ENCODE results near the gene ELL. TPM values are rescaled to one million over a fixed set of nuclear protein-coding genes. Genes with fewer than 3 reads are reported as not detected.

The ELL gene
- total and polyA plus RNA-seq, 10 donors = 4.5 to 44.8 (median 29.2) TPM

DNA sequence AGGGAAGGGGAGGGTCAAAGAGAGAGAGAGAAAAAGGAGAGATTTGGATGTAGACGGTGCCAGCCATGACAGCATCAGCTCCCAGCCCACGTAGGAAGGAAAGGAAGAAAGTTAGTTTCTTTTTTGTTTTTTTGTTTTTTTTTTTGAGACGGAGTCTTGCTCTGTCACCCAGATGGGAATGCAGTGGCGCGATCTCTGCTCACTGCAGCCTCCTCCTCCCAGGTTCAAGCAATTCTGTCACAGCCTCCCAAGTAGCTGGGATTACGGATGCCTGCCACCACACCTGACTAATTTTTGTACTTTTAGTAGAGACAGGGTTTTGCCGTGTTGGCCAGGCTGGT is 27.6 kb downstream of the ELL start:
- no peaks in the 10 kb centered on the region for H3K9me3 ChIP-seq
- H3K27me3 ChIP-seq (replicated peaks in 1 of 7) = no peaks in the 10 kb centered on the region
- no peak overlapping the region for H3K4me3 ChIP-seq
- 51 to 60% (median 54%) methylated on average over 7 of the region's 7 CpGs for WGBS, 5 donors
- H3K4me1 ChIP-seq = peaks cover 49 to 100% (median 89%) of the 10 kb centered on the region in 6 donors
- DNase-seq = no peak
- H3K36me3 ChIP-seq = peaks cover 0 to 4% (median 0%) of the 10 kb centered on the region in 6 donors
- intact Hi-C loops (cut with DNase I; ENCODE audit: low total_unique reads) = no loop called here
- TF ChIP-seq POLR2A (IDR thresholded peaks at IDR 0.05) (no peak), POLR2AphosphoS5 (IDR thresholded peaks at IDR 0.05) (no peak)
- TF ChIP-seq, protein P1, sequence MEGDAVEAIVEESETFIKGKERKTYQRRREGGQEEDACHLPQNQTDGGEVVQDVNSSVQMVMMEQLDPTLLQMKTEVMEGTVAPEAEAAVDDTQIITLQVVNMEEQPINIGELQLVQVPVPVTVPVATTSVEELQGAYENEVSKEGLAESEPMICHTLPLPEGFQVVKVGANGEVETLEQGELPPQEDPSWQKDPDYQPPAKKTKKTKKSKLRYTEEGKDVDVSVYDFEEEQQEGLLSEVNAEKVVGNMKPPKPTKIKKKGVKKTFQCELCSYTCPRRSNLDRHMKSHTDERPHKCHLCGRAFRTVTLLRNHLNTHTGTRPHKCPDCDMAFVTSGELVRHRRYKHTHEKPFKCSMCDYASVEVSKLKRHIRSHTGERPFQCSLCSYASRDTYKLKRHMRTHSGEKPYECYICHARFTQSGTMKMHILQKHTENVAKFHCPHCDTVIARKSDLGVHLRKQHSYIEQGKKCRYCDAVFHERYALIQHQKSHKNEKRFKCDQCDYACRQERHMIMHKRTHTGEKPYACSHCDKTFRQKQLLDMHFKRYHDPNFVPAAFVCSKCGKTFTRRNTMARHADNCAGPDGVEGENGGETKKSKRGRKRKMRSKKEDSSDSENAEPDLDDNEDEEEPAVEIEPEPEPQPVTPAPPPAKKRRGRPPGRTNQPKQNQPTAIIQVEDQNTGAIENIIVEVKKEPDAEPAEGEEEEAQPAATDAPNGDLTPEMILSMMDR (IDR thresholded peaks at IDR 0.05 in 8 of 11, conservative IDR thresholded peaks at IDR 0.05 in 3 of 11) = no peak
- peak overlapping the region in 7 of 8 donors; percentile 2 to 89 (median 78) for H3K27ac ChIP-seq

DNA sequence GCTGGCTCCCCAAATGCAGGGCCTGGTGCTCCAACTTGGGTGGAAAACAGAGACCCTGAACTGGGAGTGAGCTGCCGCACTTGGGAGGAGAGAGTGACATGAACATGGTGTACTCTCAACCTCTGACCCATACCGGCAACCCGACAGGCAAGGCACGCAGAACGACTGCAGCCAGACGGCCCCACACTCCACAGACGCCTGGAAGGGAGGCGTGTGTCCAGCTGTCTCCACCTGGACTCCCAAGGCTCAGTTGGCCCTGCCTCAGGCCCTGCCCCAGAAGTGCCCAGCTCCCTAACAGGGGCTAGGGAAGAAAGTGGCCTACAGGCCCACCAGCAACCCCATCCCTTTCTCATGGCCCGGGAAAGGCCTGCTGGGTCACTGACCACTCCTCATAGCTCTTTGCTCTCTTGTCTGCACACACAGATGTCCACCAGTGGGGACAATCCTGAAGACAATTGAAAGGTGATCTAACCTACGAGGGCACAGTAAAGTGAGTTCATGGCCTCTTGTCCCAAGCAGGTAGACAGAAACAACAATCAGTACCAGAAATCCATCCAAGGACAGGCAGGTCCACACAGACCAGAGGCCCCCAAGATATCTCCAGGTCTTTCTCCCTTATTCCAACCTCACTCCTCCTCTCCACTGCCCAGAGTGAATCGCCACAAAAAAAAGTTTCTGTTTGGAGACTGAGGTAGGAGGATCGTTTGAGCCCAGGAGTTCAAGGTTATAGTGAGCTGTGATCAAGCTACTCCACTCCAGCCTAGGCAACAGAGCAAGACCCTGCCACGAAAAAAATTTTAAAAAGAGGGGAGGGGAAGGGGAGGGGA is 28.2 kb downstream of the ELL start:
- DNase-seq = peak; percentile 61
- H3K27me3 ChIP-seq (replicated peaks in 1 of 7) = no peaks in the 10 kb centered on the region
- peaks cover 49 to 100% (median 89%) of the 10 kb centered on the region in 6 donors for H3K4me1 ChIP-seq
- TF ChIP-seq, protein P1 (IDR thresholded peaks at IDR 0.05 in 8 of 11, conservative IDR thresholded peaks at IDR 0.05 in 3 of 11) = no peak
- TF ChIP-seq POLR2A (IDR thresholded peaks at IDR 0.05) = no peak
- peak; percentile 47 to 75 (median 67) for TF ChIP-seq POLR2AphosphoS5 (IDR thresholded peaks at IDR 0.05)
- intact Hi-C loops (cut with DNase I; ENCODE audit: low total_unique reads) = no loop called here
- H3K27ac ChIP-seq = peak overlapping the region in 7 of 8 donors; percentile 32 to 89 (median 67)
- no peaks in the 10 kb centered on the region for H3K9me3 ChIP-seq
- 74 to 84% (median 78%) methylated on average over 9 to 13 of the region's 13 CpGs for WGBS, 5 donors
- no peak overlapping the region for H3K4me3 ChIP-seq
- H3K36me3 ChIP-seq = peaks cover 0 to 4% (median 0%) of the 10 kb centered on the region in 6 donors

DNA sequence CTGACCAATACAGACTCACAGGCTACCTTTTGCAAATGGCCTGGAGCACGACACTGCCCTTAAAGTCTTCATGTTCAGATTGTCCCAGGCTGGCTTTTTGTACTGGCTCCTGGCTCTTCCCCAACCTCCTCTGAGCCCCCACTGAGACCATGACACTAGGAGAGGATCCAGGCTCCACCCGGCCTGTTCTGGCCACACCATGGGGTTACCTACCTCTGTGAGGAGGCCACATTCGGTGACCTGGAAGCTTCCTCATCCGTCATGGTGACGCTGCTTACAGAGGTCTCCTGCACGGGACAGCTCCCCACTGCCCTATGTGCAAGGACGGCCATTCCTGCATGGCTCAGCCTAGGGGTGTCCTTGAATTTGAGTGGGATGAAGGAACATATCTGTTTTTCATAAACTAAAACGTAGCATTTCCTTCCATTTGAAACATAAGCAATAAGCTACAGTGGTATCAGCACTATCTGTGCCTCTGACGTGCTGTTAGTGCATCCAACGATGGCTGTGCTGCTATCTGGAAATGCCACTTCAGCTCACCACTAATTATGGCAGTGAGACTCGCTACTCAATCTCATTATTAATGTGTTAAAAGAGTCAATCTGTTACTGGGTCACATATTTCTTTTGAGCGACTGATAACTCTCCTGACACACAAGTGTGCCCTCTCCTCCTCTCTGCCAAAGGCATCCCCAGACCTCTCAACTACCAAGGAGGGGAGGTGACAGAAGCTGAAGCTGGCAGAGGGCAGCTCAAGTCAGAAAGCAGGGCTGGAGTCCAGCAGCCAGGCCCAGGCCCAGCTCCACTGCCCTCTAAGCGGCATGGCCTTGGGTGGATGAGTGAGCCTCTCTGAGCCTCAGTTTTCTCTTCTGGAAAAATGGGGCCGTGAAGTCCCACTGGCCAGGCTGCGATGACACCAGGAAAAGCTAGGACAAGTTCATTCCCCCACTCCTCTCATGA is 29.6 kb downstream of the ELL start:
- DNase-seq = no peak
- 82 to 91% (median 84%) methylated on average over 15 of the region's 15 CpGs for WGBS, 5 donors
- TF ChIP-seq POLR2A (IDR thresholded peaks at IDR 0.05) (no peak), POLR2AphosphoS5 (IDR thresholded peaks at IDR 0.05) (no peak)
- TF ChIP-seq, protein P1 (IDR thresholded peaks at IDR 0.05 in 8 of 11, conservative IDR thresholded peaks at IDR 0.05 in 3 of 11) = no peak
- peaks cover 49 to 100% (median 91%) of the 10 kb centered on the region in 6 donors for H3K4me1 ChIP-seq
- H3K9me3 ChIP-seq = no peaks in the 10 kb centered on the region
- intact Hi-C loops (cut with DNase I; ENCODE audit: low total_unique reads) = no loop called here
- no peak overlapping the region for H3K4me3 ChIP-seq
- no peaks in the 10 kb centered on the region for H3K27me3 ChIP-seq (replicated peaks in 1 of 7)
- H3K36me3 ChIP-seq = peaks cover 0 to 4% (median 0%) of the 10 kb centered on the region in 6 donors
- H3K27ac ChIP-seq = peak overlapping the region in 4 of 8 donors; percentile 67 to 89 (median 87)

Data from spleen (tissue), 11 donors.